NT2/D1 (cell line): ENCODE data around the gene RFESD.

Experiments
- SUZ12 ChIP-seq: IDR thresholded peaks from 2 replicates; pipeline ENCODE4 v1.6.1; 2011; ENCODE audit not compliant: insufficient read length, insufficient read depth; ENCODE audit errors: extremely low read depth
- YY1 ChIP-seq: IDR thresholded peaks from 2 replicates; pipeline ENCODE4 v1.6.1; 2011; ENCODE audit not compliant: insufficient read length, insufficient read depth
- ZNF274 ChIP-seq: IDR thresholded peaks from 2 replicates; pipeline ENCODE4 v1.6.1; 2011; ENCODE audit warnings: mild to moderate bottlenecking, low read depth, low read length

- TF ChIP-seq YY1 (no peak), ZNF274 (no peak), SUZ12 (no peak)
These were observed 6.3 kb downstream of the RFESD start for GRCh38 chr5:95652849-95653248.
